Psoas muscle (tissue), 8 donors: ENCODE data around the gene FBXW2. TPM values are rescaled to one million over a fixed set of nuclear protein-coding genes. Genes with fewer than 3 reads are reported as not detected.
"Not testable (repeated sequence)": the region's sequence is repeated elsewhere in the genome, so short reads cannot be mapped to it uniquely, and the experiment has no call there.

Experiments
- ATAC-seq, 4 donors: fragments of 200-7000 bp; cut with Tn5 transposase; one replicate each; pipeline ENCODE4 v1.9.1; 2020; ENCODE audit warnings: moderate library complexity in 3 of 4, mild to moderate bottlenecking in 2 of 4
- DNase-seq, 2 donors: peaks; one replicate each; pipeline ENCODE4 v3.0.0-alpha.2; 2020
- H3K27ac ChIP-seq: fragments of 200-600 bp; one replicate; pipeline ENCODE4 v1.8.0; 2022
- H3K27me3 ChIP-seq, 3 donors: fragments of 200-600 bp in 1 of 3; one replicate each; pipeline versions ENCODE4 v1.6.1 to v1.8.0; 2013 to 2022; ENCODE audit warnings: low read length in 2 of 3, mild to moderate bottlenecking in 2 of 3, moderate library complexity in 1 of 3; ENCODE audit not compliant: insufficient read depth in 3 of 3
- H3K36me3 ChIP-seq, 2 donors: fragments of 200-600 bp in 1 of 2; one replicate each; pipeline versions ENCODE4 v1.6.1 to v1.8.0; 2013 to 2022; ENCODE audit warnings: low read depth in 1 of 2, mild to moderate bottlenecking in 1 of 2, moderate library complexity in 1 of 2; ENCODE audit not compliant: insufficient read depth in 1 of 2
- H3K4me1 ChIP-seq: fragments of 200-600 bp; one replicate; pipeline ENCODE4 v1.8.0; 2022
- H3K4me3 ChIP-seq: fragments of 200-600 bp; one replicate; pipeline ENCODE4 v1.8.0; 2022; ENCODE audit warnings: mild to moderate bottlenecking
- H3K9me3 ChIP-seq: fragments of 200-600 bp; one replicate; pipeline ENCODE4 v1.8.0; 2022
- CTCF ChIP-seq: fragments of 200-600 bp; IDR thresholded peaks from one replicate; pipeline ENCODE4 v1.8.0; 2022; ENCODE audit warnings: antibody characterized with exemption
- WGBS, 3 donors: extraction: QIAGEN DNeasy Blood & Tissue Kit; methylation state at CpG; one replicate each; pipeline versions ENCODE4 v1.1.6 to v1.1.7; 2013; 5-methylcytosine and 5-hydroxymethylcytosine counted together
- intact Hi-C, 2 donors: fragments of 100-400 bp; cut with DNase I; formaldehyde crosslinking; loops; one replicate each; pipeline versions ENCODE4 v1.11.0 to v1.14.2; 2022
- polyA plus RNA-seq, 3 donors: library from polyadenylated mRNA; stranded (reverse); fragments of 200-250 nt; gene quantifications; one replicate each; pipeline ENCODE4 v1.2.3, GENCODE V29; 2013
- total RNA-seq, 4 donors: library from RNA; stranded (reverse); fragmentation: NEBNext Ultra II Directional in 2 of 4; extraction: Animal tissue kit (Norgen Biotek cat#: 25700) in 2 of 4; gene quantifications; one replicate each; pipeline versions ENCODE4 v1.2.1 to v1.2.4, GENCODE V29; 2021 to 2023
- donor health status: healthy with polysubstance abuse.
- donor health status: DM: no; HTN: no; CAD: no; lungs with moderate emphysema.
- donor health status: Bipolar disorder and iron deficiency.
- donor health status: healthy.
- donor health status: DM: yes; HTN: yes; CAD: no.
- donor health status: DM: no; HTN: no; CAD: no.
- donor health status: DM: no; HTN: no; CAD: no.
- donor health status: DM: yes; HTN: yes; CAD: no.

FBXW2 gene
- total and polyA plus RNA-seq, 7 donors, result 8.0 to 36.8 (median 25.3) TPM

- Histone ChIP-seq H3K27ac (no peak overlapping the region), H3K36me3 (peaks cover 17 to 94% of the 10 kb centered on the region in 2 donors), H3K9me3 (peaks cover 2% of the 10 kb centered on the region), H3K27me3 (no peaks in the 10 kb centered on the region), H3K4me1 (no peaks in the 10 kb centered on the region), H3K4me3 (no peak overlapping the region)
- intact Hi-C loops, result no loop called here
- no peak for TF ChIP-seq CTCF
- ATAC-seq, result no peak
- WGBS, 3 donors, result 94 to 96% (median 94%) methylated on average over 4 of the region's 4 CpGs
- no peak for DNase-seq
Observed at GRCh38 chr9:120820095-120820494, 26.9 kb upstream of the FBXW2 start.

GRCh38 chr9:120818595-120818994 lies 25.4 kb upstream of the FBXW2 start:
- 87 to 90% (median 87%) methylated on average over 1 of the region's 1 CpG for WGBS, 3 donors
- no peaks in the 10 kb centered on the region for H3K9me3 ChIP-seq
- peaks cover 15 to 85% of the 10 kb centered on the region in 2 donors for H3K36me3 ChIP-seq
- no peak overlapping the region for H3K4me3 ChIP-seq
- DNase-seq (no peak), ATAC-seq (no peak)
- no peaks in the 10 kb centered on the region for H3K27me3 ChIP-seq
- no peak for TF ChIP-seq CTCF
- H3K27ac ChIP-seq, result no peak overlapping the region
- H3K4me1 ChIP-seq, result no peaks in the 10 kb centered on the region
- intact Hi-C loops, result no loop called here

- WGBS, 3 donors, result 96 to 97% (median 96%) methylated on average over 4 of the region's 4 CpGs
- no peak for ATAC-seq
- H3K27me3 ChIP-seq, result no peaks in the 10 kb centered on the region
- H3K36me3 ChIP-seq, result peaks cover 7 to 55% of the 10 kb centered on the region in 2 donors
- H3K4me3 ChIP-seq, result no peak overlapping the region
- H3K27ac ChIP-seq, result no peak overlapping the region
- no peak for DNase-seq
- H3K4me1 ChIP-seq, result no peaks in the 10 kb centered on the region
- intact Hi-C loops, result no loop called here
- TF ChIP-seq CTCF, result no peak
- peaks cover 5% of the 10 kb centered on the region for H3K9me3 ChIP-seq
Observed at GRCh38 chr9:120815075-120815474, 21.9 kb upstream of the FBXW2 start.

GRCh38 chr9:120808931-120809330 lies 15.7 kb upstream of the FBXW2 start:
- Histone ChIP-seq H3K27ac (no peak overlapping the region), H3K4me1 (no peaks in the 10 kb centered on the region), H3K4me3 (no peak overlapping the region), H3K27me3 (no peaks in the 10 kb centered on the region), H3K36me3 (peaks cover 0 to 3% of the 10 kb centered on the region in 2 donors), H3K9me3 (peaks cover 18% of the 10 kb centered on the region)
- no peak for TF ChIP-seq CTCF
- intact Hi-C loops, result no loop called here
- ATAC-seq, result no peak
- no peak for DNase-seq

- Histone ChIP-seq H3K4me1 (no peaks in the 10 kb centered on the region), H3K27ac (no peak overlapping the region), H3K27me3 (no peaks in the 10 kb centered on the region), H3K9me3 (peaks cover 18% of the 10 kb centered on the region), H3K36me3 (peaks cover 0 to 3% of the 10 kb centered on the region in 2 donors), H3K4me3 (no peak overlapping the region)
- intact Hi-C loops, result no loop called here
- ATAC-seq (no peak), DNase-seq (no peak)
- no peak for TF ChIP-seq CTCF
Observed at GRCh38 chr9:120807607-120808379, 14.6 kb upstream of the FBXW2 start.

- ATAC-seq, H3K4me3 ChIP-seq, H3K27me3 ChIP-seq, DNase-seq, intact Hi-C loops, H3K27ac ChIP-seq, H3K4me1 ChIP-seq, H3K36me3 ChIP-seq: not testable (repeated sequence)
- H3K9me3 ChIP-seq, result peaks cover 13% of the 10 kb centered on the region
- WGBS, 3 donors, result 82 to 88% (median 86%) methylated on average over 3 of the region's 3 CpGs
Observed at GRCh38 chr9:120804784-120805363, 11.7 kb upstream of the FBXW2 start.
